Stomach smooth muscle (tissue), 2 donors: ENCODE data around the gene ACP4.
A peak's percentile ranks its signal among the peaks of the same experiment; 100 is the strongest.
"Not testable (repeated sequence)": the region's sequence is repeated elsewhere in the genome, so short reads cannot be mapped to it uniquely, and the experiment has no call there.

Source experiments
- H3K27ac ChIP-seq: one replicate; pipeline ENCODE4 v1.7.0; 2013; ENCODE audit warnings: mild to moderate bottlenecking, low read length, inconsistent platforms
- H3K27me3 ChIP-seq, 2 donors: one replicate each; pipeline ENCODE4 v1.7.0; 2013; ENCODE audit warnings: low read length in 2 of 2; ENCODE audit not compliant: insufficient read depth in 2 of 2, control insufficient read depth in 1 of 2
- H3K36me3 ChIP-seq, 2 donors: one replicate each; pipeline ENCODE4 v1.7.0; 2013; ENCODE audit warnings: low read length in 2 of 2; ENCODE audit not compliant: control insufficient read depth in 2 of 2, insufficient read depth in 2 of 2
- H3K4me1 ChIP-seq: one replicate; pipeline ENCODE4 v1.7.0; 2013; ENCODE audit warnings: low read length; ENCODE audit not compliant: control insufficient read depth, insufficient read depth
- H3K4me3 ChIP-seq, 2 donors: one replicate each; pipeline ENCODE4 v1.7.0; 2013; ENCODE audit warnings: low read length in 2 of 2
- H3K9ac ChIP-seq, 2 donors: one replicate each; pipeline ENCODE4 v1.7.0; 2013; ENCODE audit warnings: low read length in 2 of 2, mild to moderate bottlenecking in 1 of 2
- H3K9me3 ChIP-seq, 2 donors: one replicate each; pipeline ENCODE4 v1.7.0; 2013; ENCODE audit warnings: low read length in 2 of 2; ENCODE audit not compliant: control insufficient read depth in 2 of 2
- donor health status: healthy.
- donor health status: Pancreatic carcinoma.

ACP4 gene

GRCh38 chr19:50797429-50797780 is 7.2 kb downstream of the ACP4 start:
- Histone ChIP-seq H3K4me3 (no peak overlapping the region), H3K4me1 (no peaks in the 10 kb centered on the region), H3K27ac (no peak overlapping the region), H3K27me3 (no peaks in the 10 kb centered on the region), H3K36me3 (peaks cover 13 to 22% of the 10 kb centered on the region in 2 donors), H3K9ac (no peak overlapping the region), H3K9me3 (no peaks in the 10 kb centered on the region)

GRCh38 chr19:50797781-50798658 is 7.8 kb downstream of the ACP4 start:
- peaks cover 13 to 22% of the 10 kb centered on the region in 2 donors for H3K36me3 ChIP-seq

DNA sequence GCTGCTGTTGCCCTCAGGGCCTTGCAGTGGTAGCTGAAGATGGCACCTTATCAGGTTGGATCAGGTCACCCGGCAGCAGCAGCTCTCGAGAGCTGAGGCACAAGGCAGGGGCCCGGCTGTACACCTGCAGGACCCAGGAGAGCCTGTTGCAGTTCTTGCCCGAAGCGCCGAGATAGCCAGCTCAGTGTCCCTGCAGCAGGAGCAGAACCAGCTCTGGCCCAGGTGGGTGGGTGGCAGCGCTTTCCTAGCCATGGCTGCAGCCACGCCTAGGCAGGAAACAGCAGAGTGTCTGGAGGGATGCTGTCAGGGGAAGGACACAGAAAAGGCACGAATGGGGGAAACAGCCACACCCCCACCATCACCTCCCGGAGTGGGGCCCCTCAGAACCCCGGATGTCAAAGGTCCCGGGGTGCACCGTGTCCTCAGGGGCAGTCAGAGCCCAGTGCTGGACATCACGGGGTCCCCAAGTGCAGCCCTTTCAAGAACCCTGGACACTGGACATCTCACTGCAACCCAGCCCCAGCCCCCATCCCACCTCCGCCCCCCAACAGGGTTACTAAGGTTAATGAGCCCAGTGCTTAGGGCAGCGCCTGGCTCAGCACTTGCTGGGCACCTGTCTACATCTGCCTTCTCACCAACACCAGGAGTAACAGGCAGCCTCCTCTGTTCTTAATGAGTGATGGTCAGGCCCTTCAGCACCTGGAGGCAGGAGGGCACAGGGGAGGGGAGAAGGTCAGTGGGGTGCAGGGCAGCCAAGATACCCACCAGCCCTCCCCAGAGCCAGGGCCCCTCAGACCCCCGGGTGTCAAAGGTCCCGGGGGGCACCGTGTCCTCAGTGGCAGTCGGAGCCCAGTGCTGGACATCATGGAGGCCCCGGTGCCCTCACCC is 8.7 kb downstream of the ACP4 start:
- no peak overlapping the region for H3K27ac ChIP-seq
- H3K9ac ChIP-seq, result no peak overlapping the region
- H3K4me1 ChIP-seq, result peaks cover 7% of the 10 kb centered on the region
- H3K36me3 ChIP-seq, result peaks cover 13 to 22% of the 10 kb centered on the region in 2 donors
- no peak overlapping the region for H3K4me3 ChIP-seq
- H3K27me3 ChIP-seq, result no peaks in the 10 kb centered on the region
- H3K9me3 ChIP-seq, result no peaks in the 10 kb centered on the region

More at GRCh38 chr19:50797781-50798658, 7.8 kb downstream of the ACP4 start:
- no peak overlapping the region for H3K9ac ChIP-seq
- H3K9me3 ChIP-seq, result no peaks in the 10 kb centered on the region
- no peaks in the 10 kb centered on the region for H3K27me3 ChIP-seq
- peaks cover under 1% of the 10 kb centered on the region for H3K4me1 ChIP-seq
- no peak overlapping the region for H3K27ac ChIP-seq
- H3K4me3 ChIP-seq, result no peak overlapping the region

- Histone ChIP-seq H3K9me3 (no peaks in the 10 kb centered on the region), H3K4me1 (peaks cover 9% of the 10 kb centered on the region), H3K36me3 (peaks cover 13 to 22% of the 10 kb centered on the region in 2 donors), H3K9ac (no peak overlapping the region), H3K27me3 (no peaks in the 10 kb centered on the region), H3K4me3 (no peak overlapping the region), H3K27ac (no peak overlapping the region)
Measured at GRCh38 chr19:50799547-50799851, 9.3 kb downstream of the ACP4 start.

DNA sequence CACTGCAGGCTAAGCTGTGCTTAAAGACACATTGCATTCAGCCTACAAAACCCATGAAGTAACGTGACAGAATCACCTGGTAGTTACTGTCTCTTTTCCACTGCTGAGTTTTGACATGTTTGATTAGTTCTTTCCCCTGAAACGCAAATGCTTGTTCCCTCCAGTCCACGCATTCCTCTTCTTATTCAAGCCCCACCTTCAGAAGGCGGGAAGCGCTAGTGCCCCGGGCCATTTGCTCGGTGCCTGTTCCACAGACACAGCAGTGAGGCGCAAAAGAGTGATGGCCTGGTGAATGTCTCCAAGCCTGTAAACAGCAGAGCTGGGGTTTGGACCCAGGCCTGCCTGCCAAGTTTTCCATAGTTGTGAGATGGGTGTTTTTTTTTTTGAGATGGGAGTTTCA is 10.9 kb downstream of the ACP4 start:
- Histone ChIP-seq H3K9ac (no peak overlapping the region), H3K27ac (no peak overlapping the region), H3K4me1 (peaks cover 9% of the 10 kb centered on the region), H3K9me3 (no peaks in the 10 kb centered on the region), H3K36me3 (peaks cover 13 to 20% of the 10 kb centered on the region in 2 donors), H3K27me3 (no peaks in the 10 kb centered on the region), H3K4me3 (no peak overlapping the region)

DNA sequence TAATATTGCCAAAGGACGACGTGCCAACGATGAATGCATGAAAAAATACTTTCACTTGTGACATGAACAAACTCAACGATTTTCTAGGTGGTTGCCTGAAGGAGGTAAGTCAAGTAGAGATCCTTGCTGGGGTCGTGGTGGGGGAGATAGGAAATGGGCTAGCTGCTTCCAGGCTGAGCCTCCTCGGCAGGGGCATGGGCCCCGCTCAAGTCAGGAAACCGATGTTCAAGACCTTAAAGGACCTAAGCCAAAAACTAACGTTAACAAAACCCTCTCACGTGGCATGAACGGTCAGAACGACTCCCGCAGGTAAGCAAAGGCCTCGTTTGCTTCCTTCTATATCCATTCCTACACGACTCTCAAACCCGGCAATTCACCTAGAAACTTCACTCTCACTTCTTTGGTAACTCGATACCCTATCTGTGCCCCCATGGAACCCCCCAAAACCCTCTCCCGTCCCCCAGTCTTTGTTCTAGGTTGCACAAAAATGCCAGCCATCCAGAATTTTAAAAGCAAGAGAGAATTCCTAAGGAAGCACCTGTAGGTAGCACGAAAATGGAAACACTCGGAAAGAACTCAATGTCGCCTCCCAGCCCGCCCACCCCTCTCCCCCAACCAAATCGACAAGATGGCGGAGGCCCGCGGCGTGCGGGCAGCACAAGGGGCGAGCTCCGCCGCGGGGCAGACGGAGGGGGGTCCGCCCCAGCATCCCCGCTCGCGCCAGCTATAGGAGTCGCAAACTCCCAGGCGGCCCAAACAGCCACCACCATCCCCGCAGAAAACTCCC is 13.6 kb downstream of the ACP4 start:
- Histone ChIP-seq H3K4me3 (peak overlapping the region; percentile 89 to 92), H3K9me3 (no peaks in the 10 kb centered on the region), H3K9ac (peak overlapping the region; percentile 94 to 98), H3K4me1 (peaks cover 9% of the 10 kb centered on the region), H3K36me3 (peaks cover 5 to 11% of the 10 kb centered on the region in 2 donors), H3K27ac (peak overlapping the region; percentile 95), H3K27me3 (no peaks in the 10 kb centered on the region)

DNA sequence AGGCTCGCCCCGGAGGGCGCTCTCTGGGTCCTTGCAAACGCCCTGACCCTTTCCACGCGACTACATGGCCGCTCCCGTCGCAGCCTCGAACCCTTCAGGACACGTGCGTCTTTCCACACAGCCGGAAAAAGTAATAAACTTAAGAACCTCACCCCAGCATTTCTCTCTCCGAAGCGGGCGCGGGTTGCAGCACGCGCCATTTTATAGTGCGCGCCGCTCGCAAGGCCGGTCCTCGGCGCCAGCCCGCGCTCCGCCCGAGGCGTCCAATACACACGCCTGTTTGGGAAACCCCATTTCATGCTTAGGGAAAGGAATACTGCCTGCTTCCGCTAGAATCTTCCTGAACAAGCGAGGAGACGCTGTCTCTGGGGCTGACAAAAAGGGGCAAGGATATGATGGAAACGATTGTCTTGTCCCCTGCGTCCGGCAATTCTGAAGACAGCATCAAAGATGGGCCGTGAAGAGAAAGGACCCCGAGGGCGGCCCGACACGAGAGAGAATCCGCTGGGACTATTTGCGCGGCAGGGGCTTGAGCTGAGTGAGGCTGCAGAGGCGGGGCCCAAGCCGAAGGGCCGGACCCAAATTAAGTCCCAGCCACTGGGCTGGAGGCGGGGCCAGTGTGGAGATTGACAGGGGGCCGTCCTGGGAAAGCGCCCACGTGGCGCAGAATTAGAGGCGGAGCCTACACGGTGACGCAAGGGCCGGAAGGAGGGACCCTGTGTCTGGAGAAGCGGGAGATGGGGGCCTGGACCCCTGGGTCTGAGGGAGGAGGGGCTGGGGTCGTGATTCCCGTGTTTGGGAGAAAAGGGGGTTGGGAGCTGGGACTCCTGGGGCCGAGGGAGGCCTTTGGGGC is 14.4 kb downstream of the ACP4 start:
- Histone ChIP-seq H3K27me3 (no peaks in the 10 kb centered on the region), H3K4me1 (peaks cover 9% of the 10 kb centered on the region), H3K9me3 (no peaks in the 10 kb centered on the region), H3K9ac (peak overlapping the region; percentile 94 to 98), H3K4me3 (peak overlapping the region; percentile 89 to 92), H3K36me3 (peaks cover 5 to 8% of the 10 kb centered on the region in 2 donors), H3K27ac (peak overlapping the region; percentile 95)

GRCh38 chr19:50808856-50809255 is 18.6 kb downstream of the ACP4 start:
- Histone ChIP-seq H3K27me3 (peaks cover 0 to 11% of the 10 kb centered on the region in 2 donors), H3K36me3 (no peaks in the 10 kb centered on the region), H3K9me3 (no peaks in the 10 kb centered on the region), H3K9ac (no peak overlapping the region), H3K27ac (no peak overlapping the region), H3K4me3 (no peak overlapping the region), H3K4me1 (peaks cover 2% of the 10 kb centered on the region)

DNA sequence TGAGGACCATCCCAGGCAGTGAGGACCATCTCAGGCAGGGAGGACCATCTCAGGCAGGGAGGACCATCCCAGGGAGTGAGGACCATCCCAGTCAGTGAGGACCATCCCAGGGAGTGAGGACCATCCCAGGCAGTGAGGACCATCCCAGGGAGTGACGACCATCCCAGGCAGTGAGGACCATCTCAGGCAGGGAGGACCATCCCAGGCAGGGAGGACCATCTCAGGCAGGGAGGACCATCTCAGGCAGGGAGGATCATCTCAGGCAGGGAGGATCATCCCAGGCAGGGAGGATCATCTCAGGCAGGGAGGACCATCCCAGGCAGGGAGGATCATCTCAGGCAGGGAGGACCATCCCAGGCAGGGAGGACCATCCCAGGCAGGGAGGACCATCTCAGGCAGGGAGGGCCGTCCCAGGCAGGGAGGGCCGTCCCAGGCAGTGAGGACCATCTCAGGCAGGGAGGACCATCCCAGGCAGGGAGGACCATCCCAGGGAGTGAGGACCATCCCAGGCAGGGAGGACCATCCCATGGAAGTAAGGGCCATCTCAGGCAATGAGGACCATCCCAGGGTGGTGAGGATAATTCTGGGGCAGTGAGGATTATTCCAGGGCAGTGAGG is 21.5 kb downstream of the ACP4 start:
- not testable (repeated sequence) for H3K27ac ChIP-seq, H3K4me3 ChIP-seq, H3K9ac ChIP-seq, H3K9me3 ChIP-seq, H3K4me1 ChIP-seq, H3K36me3 ChIP-seq
- peaks cover 11 to 24% of the 10 kb centered on the region in 2 donors for H3K27me3 ChIP-seq
